ENCODE data around the gene CNIH2.

DNA sequence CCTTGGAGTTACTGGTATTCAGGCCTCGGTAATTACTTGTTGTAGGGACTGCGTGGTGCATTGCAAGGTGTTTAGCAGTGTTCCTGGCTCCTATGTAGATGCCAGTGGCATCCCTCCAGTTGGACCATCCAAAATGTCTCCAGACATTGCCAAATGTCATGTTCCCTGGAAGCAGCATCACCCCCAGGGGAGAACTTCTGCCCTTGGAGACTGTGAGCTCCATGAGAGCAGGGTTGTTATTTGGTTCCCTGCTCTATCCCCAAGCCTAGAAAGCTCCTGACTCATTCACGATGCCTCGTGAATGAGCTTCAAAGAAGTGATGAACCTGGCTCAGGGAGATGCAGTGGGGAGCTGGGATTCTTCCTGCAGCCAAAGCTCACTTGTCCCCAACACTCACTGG, 43.6 kb downstream of the CNIH2 start:
- no peak for TF ChIP-seq POLR2A (IDR thresholded peaks at IDR 0.05)
- TF ChIP-seq, protein P1, sequence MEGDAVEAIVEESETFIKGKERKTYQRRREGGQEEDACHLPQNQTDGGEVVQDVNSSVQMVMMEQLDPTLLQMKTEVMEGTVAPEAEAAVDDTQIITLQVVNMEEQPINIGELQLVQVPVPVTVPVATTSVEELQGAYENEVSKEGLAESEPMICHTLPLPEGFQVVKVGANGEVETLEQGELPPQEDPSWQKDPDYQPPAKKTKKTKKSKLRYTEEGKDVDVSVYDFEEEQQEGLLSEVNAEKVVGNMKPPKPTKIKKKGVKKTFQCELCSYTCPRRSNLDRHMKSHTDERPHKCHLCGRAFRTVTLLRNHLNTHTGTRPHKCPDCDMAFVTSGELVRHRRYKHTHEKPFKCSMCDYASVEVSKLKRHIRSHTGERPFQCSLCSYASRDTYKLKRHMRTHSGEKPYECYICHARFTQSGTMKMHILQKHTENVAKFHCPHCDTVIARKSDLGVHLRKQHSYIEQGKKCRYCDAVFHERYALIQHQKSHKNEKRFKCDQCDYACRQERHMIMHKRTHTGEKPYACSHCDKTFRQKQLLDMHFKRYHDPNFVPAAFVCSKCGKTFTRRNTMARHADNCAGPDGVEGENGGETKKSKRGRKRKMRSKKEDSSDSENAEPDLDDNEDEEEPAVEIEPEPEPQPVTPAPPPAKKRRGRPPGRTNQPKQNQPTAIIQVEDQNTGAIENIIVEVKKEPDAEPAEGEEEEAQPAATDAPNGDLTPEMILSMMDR (IDR thresholded peaks at IDR 0.05), result no peak
- TF ChIP-seq EP300 (IDR thresholded peaks at IDR 0.05), result no peak

Measured in stomach (tissue), 4 donors.